Retinal pigment epithelial cell (primary cell): Measurements from ENCODE around the gene UNC5B.
A peak's percentile ranks its signal among the peaks of the same experiment; 100 is the strongest.
"Not testable (repeated sequence)": the region's sequence is repeated elsewhere in the genome, so short reads cannot be mapped to it uniquely, and the experiment has no call there.

ENCODE experiments used
- DNase-seq: peaks from one replicate; pipeline ENCODE4 v3.0.0-alpha.2; 2010; ENCODE audit warnings: low read depth
- H3K4me3 ChIP-seq: 2 replicates; pipeline ENCODE4 v1.5.1; 2011; ENCODE audit warnings: mild to moderate bottlenecking, low read length, control low read depth, moderate library complexity
- TF ChIP-seq, protein P1 (sequence below): conservative IDR thresholded peaks from 2 replicates; pipeline ENCODE4 v1.5.1; 2011; ENCODE audit warnings: low read depth, low read length, control low read depth, inconsistent platforms

The UNC5B gene

DNA sequence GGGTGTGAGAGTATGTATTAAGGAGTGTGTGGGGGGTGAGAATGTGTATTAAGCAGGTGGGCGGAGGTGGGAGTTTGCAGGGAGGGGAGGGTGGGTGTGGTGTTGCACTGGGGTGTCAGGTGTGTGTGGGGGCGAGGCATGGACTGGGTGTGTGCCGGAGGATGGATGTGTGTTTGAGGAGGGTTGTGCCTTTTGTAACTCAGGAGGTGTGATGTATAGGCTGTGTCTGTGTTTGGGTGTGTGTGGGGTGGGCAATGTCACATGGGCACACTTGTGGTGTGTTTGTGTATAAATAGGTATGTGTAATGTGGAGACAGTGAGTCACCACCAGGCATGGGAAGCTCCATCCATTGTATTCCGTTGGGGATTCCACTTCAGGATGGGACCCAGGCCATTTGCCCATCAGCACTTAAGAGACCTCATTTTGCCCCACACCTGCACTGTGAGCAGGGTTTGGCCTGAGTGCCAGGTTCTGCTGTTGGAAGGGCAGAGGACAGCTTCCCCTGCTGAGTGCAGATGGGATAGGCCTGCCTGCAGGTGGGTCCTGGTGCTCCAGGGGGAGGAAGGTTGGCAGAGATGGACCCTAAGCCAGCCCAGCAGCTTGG lies 5.8 kb downstream of the UNC5B start:
- H3K4me3 ChIP-seq = peak overlapping the region; percentile 47
- TF ChIP-seq, protein P1, sequence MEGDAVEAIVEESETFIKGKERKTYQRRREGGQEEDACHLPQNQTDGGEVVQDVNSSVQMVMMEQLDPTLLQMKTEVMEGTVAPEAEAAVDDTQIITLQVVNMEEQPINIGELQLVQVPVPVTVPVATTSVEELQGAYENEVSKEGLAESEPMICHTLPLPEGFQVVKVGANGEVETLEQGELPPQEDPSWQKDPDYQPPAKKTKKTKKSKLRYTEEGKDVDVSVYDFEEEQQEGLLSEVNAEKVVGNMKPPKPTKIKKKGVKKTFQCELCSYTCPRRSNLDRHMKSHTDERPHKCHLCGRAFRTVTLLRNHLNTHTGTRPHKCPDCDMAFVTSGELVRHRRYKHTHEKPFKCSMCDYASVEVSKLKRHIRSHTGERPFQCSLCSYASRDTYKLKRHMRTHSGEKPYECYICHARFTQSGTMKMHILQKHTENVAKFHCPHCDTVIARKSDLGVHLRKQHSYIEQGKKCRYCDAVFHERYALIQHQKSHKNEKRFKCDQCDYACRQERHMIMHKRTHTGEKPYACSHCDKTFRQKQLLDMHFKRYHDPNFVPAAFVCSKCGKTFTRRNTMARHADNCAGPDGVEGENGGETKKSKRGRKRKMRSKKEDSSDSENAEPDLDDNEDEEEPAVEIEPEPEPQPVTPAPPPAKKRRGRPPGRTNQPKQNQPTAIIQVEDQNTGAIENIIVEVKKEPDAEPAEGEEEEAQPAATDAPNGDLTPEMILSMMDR = no peak
- no peak for DNase-seq

GRCh38 chr10:71218651-71219050 lies 6.3 kb downstream of the UNC5B start:
- TF ChIP-seq, protein P1 = no peak
- H3K4me3 ChIP-seq = no peak overlapping the region

GRCh38 chr10:71219236-71219917 lies 7.0 kb downstream of the UNC5B start:
- H3K4me3 ChIP-seq, DNase-seq: not testable (repeated sequence)

More at GRCh38 chr10:71218651-71219050, 6.3 kb downstream of the UNC5B start:
- no peak for DNase-seq

DNA sequence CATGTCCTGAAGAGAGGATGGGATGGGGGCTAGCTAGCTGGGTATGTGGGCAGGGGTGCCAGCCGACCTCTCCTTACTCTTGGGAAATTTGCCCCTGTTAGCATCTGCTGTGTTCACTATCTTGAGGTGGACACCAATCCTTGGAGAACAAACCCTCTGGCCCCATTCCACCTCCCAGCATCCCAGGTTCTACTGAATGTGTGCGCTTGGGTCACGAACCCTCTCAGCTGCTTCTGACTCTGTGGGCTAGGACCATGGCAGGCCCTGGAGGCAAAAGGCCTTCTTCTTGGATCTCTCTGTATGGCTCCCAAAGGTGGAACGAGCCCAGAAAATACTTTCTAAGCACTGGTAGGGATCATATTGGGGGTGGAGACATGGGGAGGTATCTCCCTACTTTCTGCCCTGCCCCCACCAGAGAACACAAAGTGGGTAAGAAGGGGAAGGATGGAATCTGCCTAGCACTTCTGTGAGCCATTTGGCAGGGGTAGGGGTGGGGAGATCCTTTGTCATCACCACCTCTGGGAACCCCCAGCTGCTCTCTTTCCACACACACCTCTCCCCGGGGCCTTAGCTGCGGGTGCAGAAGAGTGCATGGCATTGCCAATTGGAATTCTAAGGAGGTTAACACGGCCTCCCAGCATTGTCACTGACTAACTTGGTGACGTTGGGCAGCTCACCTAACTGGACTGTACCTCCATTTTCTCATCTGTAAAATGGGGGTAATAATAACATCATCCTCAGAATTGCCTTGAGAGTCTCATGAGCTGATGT lies 7.7 kb downstream of the UNC5B start:
- no peak overlapping the region for H3K4me3 ChIP-seq
- TF ChIP-seq, protein P1 = no peak
- no peak for DNase-seq

DNA sequence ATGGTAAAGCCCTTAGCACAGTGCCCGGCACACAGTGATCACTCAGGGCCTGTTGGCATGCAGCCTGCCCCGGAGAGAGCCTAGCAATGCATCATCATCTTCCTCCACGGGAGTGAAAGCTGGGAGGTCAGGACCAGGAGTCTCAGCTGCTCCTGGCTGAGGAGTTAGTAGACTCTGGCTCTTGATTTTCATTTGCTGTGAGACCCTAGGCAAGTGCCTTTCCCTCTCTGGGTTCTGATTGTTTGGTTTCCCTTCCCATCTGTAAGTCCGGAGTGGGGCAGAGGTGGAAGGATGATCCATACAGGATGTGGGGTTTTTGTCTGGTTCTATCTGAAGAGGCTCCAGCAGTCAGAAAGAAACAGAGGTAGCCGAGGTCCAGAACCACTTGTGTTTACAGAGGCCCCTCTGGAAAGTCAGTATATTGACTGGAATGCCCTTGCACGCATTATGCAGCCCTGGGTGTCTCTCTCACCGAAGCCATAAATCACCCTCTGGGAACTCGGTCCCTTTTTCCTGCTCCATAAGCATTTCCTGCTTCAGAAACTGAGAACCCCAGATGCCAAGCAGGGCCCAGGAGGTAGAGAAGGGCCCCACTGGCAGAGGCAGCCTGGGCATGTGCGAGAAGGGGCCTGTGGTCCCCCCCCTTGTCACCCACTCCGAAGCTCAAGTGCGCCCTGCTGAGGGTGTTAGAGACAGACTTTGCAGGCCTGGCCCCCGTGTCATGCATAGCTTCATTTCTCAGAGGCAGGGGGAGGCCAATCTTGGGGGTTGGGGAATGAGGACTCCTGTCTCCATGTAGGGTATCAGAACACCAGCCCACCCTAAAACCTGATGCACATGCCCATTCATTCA lies 8.5 kb downstream of the UNC5B start:
- TF ChIP-seq, protein P1 = no peak
- no peak overlapping the region for H3K4me3 ChIP-seq
- DNase-seq = no peak

DNA sequence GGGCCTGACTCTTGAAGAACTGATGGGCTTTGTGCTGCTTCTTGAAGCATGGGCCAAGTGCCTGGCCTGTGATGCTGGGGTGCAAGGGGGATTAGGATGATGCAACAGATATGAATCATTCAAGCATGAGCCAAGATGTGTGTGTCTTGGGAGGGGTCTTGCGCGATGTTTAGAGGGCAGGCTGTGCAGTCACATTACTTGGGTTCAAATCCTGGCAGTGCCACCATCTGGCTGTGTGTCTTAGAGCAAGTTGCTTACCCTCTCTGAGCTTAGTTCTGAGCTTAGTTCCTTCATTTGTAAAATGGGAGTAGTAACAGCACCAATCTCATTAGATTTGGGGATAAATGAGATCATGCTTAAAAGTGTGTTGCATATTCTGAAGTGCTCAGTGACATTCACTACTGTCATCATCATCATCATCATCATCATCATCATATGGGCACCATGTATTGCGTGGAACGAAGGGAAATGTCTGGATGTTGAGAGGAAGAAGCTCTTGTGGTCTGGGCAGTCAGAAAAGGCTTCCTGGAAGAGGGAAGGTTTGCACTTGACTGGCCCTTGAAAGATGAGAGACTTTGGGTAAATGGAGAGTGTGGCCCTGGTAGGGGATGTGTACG lies 9.3 kb downstream of the UNC5B start:
- no peak overlapping the region for H3K4me3 ChIP-seq
- DNase-seq = no peak

More for the DNA sequence above, 9.3 kb downstream of the UNC5B start:
- TF ChIP-seq, protein P1 = no peak
